Ishikawa (cell line): Measurements from ENCODE around the gene TREX2.
A peak's percentile ranks its signal among the peaks of the same experiment; 100 is the strongest.

Experiments used
- CEBPB ChIP-seq: IDR thresholded peaks from 2 replicates; pipeline ENCODE4 v1.6.1; 2012
- CREB1 ChIP-seq: IDR thresholded peaks from 2 replicates; pipeline ENCODE4 v1.6.1; 2012; ENCODE audit warnings: low read depth
- EGR1 ChIP-seq: IDR thresholded peaks from 2 replicates; pipeline ENCODE4 v1.6.1; 2012
- EP300 ChIP-seq: IDR thresholded peaks from 2 replicates; pipeline ENCODE4 v1.6.1; 2012; ENCODE audit warnings: borderline replicate concordance
- FOXM1 ChIP-seq: IDR thresholded peaks from 2 replicates; pipeline ENCODE4 v1.6.1; 2012; ENCODE audit warnings: low read depth, borderline replicate concordance
- MAX ChIP-seq: IDR thresholded peaks from 2 replicates; pipeline ENCODE4 v1.6.1; 2012
- NFIC ChIP-seq: IDR thresholded peaks from 2 replicates; pipeline ENCODE4 v1.6.1; 2012
- RAD21 ChIP-seq: IDR thresholded peaks from 2 replicates; pipeline ENCODE4 v1.6.1; 2012; ENCODE audit warnings: low read depth
- REST ChIP-seq: IDR thresholded peaks from 2 replicates; pipeline ENCODE4 v1.6.1; 2012; ENCODE audit warnings: low read depth, mild to moderate bottlenecking
- TAF1 ChIP-seq: IDR thresholded peaks from 2 replicates; pipeline ENCODE4 v1.6.1; 2012; ENCODE audit warnings: low read depth, mild to moderate bottlenecking
- TCF12 ChIP-seq: IDR thresholded peaks from 2 replicates; pipeline ENCODE4 v1.6.1; 2012; ENCODE audit warnings: low read depth
- TEAD4 ChIP-seq: IDR thresholded peaks from 2 replicates; pipeline ENCODE4 v1.6.1; 2012
- USF1 ChIP-seq: IDR thresholded peaks from 2 replicates; pipeline ENCODE4 v1.6.1; 2012
- YY1 ChIP-seq: IDR thresholded peaks from 2 replicates; pipeline ENCODE4 v1.6.1; 2012; ENCODE audit warnings: low read depth
- ZBTB7A ChIP-seq: IDR thresholded peaks from 2 replicates; pipeline ENCODE4 v1.6.1; 2012; ENCODE audit warnings: low read depth

Gene TREX2

GRCh38 chrX:153469811-153470410 is 24.1 kb upstream of the TREX2 start:
- TF ChIP-seq USF1 (no peak), MAX (peak; percentile 89), REST (peak; percentile 77)

- TF ChIP-seq CREB1 (no peak), FOXM1 (no peak), USF1 (no peak), ZBTB7A (no peak), EP300 (no peak), NFIC (no peak), TCF12 (no peak), CEBPB (no peak), EGR1 (no peak), REST (no peak), TEAD4 (no peak), MAX (no peak), RAD21 (no peak), TAF1 (no peak), YY1 (no peak)
Measured at GRCh38 chrX:153468008-153468580, 22.2 kb upstream of the TREX2 start.

- TF ChIP-seq CREB1 (no peak), USF1 (no peak), FOXM1 (no peak), TAF1 (no peak), RAD21 (no peak), EP300 (no peak), YY1 (no peak), EGR1 (no peak)
Measured at GRCh38 chrX:153465691-153466380, 20.0 kb upstream of the TREX2 start.

- TF ChIP-seq REST (no peak), NFIC (no peak), TEAD4 (no peak), TCF12 (no peak), TAF1 (no peak), CEBPB (no peak), YY1 (no peak), ZBTB7A (no peak), MAX (no peak), USF1 (no peak), EGR1 (no peak)
Measured at GRCh38 chrX:153464116-153464515, 18.3 kb upstream of the TREX2 start.
